NAMALWA (cell line): ENCODE measurements around the gene TMEM108.

Experiments
- DNase-seq: peaks from one replicate; pipeline ENCODE4 v3.0.0-alpha.2; 2015; ENCODE audit warnings: low spot score

TMEM108 gene

GRCh38 chr3:133361435-133361834 lies 323.2 kb downstream of the TMEM108 start:
- DNase-seq: no peak

DNA sequence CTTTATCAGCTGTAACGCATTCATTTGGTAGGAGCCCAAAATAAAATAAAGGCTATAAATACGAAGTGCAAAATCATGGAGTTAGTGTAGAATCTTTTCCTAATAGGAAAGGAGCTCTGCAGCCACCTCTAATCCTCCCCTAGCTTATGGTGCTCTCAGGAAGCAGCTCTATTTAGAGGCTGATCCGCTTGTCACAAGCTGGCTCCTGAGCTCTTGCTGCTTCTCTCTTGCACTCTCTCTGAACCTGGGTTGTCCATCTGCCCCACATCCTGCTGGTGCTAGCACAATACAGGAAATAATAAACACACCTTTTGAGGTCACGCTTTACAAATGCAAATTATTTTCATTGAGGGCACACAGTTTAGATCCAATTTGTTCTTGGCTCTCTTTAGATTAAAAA lies 324.3 kb downstream of the TMEM108 start:
- no peak for DNase-seq

- no peak for DNase-seq
Measured at GRCh38 chr3:133364704-133365103, 326.5 kb downstream of the TMEM108 start.

DNA sequence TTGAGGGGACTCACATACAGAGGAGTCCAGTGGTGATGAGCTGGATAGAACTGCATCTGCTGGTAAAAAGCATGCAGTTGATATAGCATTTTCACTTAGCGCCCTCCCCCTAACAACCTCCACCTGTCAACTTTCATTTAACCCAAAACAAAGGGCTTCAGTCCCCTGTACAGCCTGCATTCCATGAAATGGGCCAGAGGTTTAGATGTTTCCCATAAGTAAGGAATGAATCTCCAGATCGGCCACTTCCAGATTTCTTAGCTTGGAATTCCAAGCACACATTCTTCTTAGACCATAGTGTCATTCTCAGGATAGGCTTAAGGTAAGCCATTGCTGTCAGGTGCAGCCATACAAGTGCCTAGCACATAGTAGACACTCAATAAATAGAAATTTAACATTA lies 328.7 kb downstream of the TMEM108 start:
- DNase-seq: no peak

DNA sequence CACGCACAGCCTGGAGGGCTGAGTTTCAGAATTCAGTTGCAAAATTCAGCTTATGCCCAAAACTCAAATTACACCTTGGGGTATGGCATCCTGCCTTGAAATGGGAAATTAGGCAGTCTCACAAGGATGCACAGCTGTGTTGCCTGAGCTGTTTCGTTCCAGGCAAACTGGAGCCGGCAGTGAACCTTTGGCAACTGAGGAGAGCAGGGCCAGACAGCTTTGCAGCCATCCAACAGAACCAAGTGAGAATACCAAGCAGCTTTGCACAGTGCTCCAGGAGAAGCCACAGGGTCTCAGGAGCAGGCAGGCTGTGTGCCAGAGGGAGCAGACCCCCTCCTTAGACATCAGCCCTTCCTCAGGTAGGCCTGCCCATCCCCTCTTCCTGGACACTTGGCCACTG lies 329.2 kb downstream of the TMEM108 start:
- DNase-seq: no peak

- no peak for DNase-seq
Measured at GRCh38 chr3:133367956-133368355, 329.8 kb downstream of the TMEM108 start.

- DNase-seq: no peak
Measured at GRCh38 chr3:133368371-133369067, 330.3 kb downstream of the TMEM108 start.

GRCh38 chr3:133369068-133369440 lies 330.9 kb downstream of the TMEM108 start:
- DNase-seq: no peak

- no peak for DNase-seq
Measured at GRCh38 chr3:133371181-133371580, 333.0 kb downstream of the TMEM108 start.

GRCh38 chr3:133371676-133372075 lies 333.5 kb downstream of the TMEM108 start:
- DNase-seq: no peak

DNA sequence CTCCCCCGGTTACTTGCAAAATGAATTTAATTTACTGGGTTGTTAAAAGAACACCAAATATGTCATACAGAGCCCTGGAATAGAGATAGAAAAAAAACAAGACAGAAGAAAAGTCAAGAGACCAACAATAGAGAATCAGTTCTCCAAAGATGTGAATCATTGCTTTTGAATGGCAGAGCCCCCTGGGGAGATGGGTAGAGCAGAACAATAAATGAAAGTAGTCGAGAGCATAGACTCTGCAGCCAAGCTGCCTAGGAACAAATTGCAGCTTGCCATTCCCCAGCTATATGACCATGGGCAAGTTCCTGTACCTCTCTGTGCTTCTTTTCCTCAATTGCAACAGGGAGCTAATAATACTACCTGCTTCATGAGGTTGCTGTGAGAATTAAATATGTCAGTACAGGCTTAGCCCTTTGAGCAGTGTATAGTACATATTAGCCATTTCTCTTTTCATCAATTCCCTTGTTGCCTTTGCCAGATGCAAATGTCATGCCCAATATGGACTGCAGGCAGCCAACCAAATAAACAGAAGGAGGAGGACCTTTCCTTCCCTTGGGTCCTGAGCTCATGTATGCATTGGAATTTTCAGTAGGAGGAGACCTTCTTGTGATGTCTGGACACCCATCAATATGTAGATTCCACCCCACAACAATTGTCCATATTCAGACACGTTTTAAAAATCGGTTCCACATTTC lies 336.7 kb downstream of the TMEM108 start:
- DNase-seq: no peak

GRCh38 chr3:133375403-133375745 lies 337.2 kb downstream of the TMEM108 start:
- no peak for DNase-seq

DNA sequence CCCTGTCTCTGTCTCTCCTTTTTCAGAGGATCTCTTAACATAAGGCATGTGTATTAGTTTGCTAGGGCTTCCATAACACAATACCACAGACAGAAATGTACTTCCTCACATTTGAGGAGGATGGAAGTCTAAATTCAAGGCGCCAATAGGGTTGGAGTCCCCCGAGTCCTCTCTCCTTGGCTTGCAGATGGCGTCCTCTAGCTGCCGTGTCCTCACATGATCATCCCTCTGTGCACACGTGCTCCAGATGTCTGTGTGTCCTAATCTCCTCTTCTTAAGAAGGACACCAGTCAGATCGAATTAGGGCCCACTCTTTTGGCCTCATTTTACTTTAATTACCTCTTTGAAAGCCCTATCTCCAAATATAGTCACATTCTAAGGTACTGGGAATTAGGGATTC lies 338.6 kb downstream of the TMEM108 start:
- no peak for DNase-seq

GRCh38 chr3:133377396-133377795 lies 339.2 kb downstream of the TMEM108 start:
- DNase-seq: peak; percentile 71

DNA sequence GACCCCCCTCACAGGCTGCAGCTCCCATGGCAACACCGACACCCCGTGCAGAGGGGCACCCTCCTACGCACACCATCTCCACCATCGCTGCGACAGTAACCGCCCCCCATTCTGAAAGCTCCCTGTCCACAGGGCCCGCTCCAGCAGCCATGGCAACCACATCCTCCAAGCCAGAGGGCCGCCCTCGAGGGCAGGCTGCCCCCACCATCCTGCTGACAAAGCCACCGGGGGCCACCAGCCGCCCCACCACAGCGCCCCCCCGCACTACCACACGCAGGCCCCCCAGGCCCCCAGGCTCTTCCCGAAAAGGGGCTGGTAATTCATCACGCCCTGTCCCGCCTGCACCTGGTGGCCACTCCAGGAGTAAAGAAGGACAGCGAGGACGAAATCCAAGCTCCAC lies 341.7 kb downstream of the TMEM108 start:
- DNase-seq: no peak

- DNase-seq: no peak
Measured at GRCh38 chr3:133380481-133381225, 342.5 kb downstream of the TMEM108 start.

DNA sequence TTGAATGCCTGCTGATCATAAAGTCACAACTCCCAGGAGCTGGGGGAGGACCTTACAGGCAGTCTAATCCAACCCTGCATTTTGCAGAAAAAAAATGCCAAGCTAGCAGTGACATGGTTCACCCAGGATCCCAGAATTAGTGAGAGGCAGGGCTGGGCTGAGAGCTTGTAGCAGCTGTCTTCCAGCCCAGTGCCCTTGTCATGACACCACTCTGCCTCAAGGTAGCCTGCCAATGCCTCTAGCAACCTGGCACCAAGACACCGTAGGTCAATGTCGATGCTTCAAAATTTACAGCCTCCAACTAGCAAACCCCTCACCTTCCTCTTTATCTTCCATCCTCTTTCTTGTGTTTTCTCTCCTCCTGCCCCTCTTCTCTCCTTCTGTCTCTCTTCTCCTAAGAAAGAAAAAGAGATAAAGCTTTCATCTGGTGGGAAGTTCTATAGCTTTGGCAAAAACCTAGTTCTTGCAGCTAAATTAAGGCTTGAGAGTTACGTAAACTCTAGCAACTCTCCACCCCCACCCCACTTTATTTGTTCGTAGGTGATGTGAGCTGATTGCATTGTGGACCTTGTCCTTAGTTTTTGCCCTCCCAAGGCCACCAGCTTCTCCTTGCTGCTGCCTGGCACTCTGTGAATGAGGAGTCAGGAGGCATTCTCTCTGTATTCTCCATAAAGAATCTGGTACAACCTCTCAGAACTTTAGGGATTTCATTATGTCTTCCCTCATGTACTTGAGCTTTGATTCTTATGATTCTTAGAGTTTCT lies 343.3 kb downstream of the TMEM108 start:
- no peak for DNase-seq

DNA sequence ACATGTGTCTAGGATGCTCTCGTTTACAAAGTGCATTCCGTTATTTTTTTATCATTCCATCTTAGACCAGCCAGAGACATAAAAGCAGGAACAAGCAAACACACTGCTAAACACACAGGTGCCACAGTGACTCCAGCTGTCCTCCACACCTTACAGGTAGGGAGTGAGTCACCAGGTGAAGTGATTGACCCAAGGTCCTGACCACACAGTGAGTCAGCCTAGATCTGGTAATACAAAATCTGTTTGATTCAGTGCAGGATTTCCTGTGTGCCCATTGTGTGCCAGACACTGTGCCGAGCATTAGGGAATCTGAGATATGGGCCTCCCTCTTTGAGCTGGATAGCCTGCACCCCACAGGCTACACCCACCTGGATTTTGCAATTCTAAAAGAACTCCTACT lies 345.0 kb downstream of the TMEM108 start:
- DNase-seq: no peak

DNA sequence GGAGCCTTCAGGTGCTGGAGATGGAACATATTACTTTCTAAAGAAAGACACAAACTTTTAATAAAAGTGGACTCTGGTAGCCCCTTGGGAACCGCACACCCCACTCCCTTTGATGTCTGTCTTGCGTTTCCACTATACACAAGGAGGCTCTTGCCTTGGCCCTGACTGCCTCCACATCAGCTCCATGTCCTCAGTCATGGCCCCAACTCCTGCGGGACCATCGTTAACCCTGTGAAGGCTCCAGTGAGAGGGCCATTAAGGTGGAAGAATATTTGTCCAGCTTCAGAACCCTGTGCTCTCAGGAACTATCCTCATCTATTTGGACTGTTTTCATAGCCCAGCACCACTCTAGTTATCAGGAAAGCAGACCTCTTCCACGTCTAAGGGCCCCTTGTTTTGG lies 345.6 kb downstream of the TMEM108 start:
- no peak for DNase-seq

GRCh38 chr3:133384331-133385027 lies 346.3 kb downstream of the TMEM108 start:
- DNase-seq: peak; percentile 79

DNA sequence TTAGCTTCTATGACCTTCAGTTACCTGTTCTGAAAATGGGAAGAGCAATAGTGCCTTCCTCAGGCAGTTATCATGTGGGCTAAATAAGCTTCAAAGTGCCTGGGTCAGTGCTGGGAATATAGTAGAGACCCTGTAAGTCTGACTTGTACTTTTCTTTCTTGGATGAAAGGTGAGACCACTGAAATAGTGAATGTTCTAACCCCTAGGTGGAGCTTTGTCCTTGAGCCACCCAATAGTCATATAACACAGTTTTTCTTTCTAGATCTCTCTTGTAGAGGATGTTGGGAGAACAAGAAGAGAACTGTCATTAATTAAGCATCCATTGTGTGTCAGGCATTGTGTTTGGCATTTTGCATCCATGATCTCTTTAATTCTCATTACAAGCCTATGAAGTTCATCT lies 348.7 kb downstream of the TMEM108 start:
- DNase-seq: peak; percentile 24

DNA sequence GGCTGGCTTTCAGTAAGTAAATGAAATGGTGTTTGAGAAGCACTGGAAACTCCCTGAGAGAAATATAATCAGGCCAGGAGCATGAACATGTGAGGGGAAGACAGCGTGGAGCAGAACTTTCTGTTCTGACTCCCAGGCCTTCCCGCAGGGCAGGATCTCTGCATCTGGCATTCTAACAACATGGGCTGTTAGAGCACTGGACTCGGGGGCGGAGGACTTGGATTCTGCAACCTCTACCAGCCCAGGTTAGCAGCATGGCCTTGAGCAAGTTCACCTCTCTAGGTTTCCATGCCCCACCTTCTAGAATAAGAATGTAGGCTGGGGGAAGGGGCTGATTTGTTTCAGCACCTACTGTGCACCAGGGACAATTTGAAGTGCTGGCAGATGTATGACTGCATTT lies 349.1 kb downstream of the TMEM108 start:
- DNase-seq: no peak
